HG03108 (cell line): ENCODE measurements around the gene NRBF2.

Experiments used
- ATAC-seq: cut with Tn5 transposase; IDR thresholded peaks from one replicate; pipeline ENCODE4 v1.9.1; 2021; ENCODE audit warnings: moderate library complexity; ENCODE audit not compliant: unreplicated experiment

Gene NRBF2

DNA sequence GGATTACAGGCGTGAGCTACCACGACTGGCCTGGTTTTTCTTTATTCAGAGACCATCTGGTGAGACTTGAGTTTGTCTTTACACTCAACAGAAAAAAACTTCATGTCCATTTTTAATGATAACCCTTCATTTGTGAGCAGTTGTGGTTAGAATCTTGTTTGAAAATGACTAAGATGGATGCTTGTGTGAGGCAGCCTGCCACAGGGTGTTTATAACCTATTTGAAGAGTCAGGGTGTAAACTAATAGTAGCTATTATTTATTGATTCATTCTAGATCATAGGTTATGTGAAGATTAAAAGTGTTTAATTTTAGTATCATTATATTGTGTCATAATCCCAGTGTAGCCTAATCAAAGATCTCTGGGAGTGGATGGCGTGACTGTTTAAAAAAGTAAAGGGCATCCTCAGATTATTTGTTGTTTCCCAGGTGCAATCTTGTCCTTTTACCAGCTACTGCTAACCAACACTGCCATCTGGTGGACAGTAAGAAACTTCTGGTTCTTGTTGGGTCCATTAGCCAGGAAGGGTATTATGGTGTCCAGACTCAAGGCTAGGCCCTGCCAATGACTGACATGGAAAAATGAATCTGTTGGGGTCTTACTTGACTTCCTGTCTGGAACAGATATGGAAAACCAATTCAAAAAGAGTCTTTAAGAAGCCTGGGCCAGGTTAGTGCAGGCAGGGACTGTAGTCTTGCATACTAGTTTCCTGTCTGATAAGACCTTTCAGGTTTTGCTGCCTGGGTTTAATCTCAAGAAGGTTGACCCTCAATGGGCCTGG lies 24.9 kb downstream of the NRBF2 start:
- peak; percentile 63 for ATAC-seq

DNA sequence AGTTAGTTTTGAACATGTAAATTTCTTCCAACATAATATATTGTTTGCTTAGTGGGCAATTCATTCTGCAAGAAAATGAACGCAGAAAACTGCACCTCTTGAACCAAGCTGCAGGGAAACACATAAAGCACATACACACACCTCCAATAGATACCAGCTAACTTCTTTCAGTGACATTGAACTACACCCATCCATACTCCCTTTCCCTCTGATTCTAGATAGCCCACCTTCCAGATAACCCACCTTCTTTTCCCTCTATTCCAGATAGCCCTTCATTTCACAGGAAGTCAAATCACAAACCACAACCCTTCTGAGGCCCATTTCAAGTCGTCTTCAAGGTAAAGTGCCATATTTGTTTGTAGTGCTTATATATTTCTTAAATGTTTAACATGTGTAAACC lies 28.5 kb downstream of the NRBF2 start:
- no peak for ATAC-seq

DNA sequence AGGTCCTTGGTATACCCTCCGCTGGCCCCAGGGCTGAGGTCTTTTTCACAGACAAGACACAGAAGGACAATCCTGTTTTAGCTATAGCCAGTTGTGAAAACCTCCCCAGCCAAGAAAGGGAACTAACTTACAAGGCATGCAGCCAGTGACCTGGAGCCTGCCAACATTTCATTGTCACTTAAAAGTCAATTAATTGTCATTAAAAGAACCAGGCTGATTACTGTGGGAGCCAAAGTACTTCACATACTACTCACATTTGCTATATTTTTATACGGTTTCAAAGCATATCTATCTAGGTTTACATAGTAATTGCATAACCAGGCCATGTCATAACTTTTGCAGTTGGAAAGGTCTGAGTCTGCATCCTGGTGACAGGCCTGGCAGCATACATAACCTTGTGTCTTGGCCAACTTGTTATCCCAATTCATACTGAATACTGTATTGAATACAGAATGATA lies 31.1 kb downstream of the NRBF2 start:
- ATAC-seq = no peak

DNA sequence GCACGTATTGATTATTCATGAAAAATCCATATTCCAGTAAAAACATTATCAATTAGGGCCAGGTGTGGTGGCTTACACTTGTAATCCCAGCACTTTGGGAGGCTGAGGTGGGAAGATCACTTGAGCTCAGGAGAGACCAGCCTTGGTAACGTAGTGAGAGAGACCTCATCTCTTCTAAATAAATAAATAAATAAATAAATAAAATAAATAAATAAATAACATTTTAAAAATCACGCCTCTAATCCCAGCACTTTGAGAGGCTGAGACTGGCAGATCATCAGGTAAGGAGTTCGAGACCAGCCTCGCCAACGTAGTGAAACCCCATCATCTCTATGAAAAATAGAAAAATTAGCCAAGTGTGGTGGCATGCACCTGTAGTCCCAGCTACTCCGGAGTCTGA lies 32.1 kb downstream of the NRBF2 start:
- no peak for ATAC-seq

DNA sequence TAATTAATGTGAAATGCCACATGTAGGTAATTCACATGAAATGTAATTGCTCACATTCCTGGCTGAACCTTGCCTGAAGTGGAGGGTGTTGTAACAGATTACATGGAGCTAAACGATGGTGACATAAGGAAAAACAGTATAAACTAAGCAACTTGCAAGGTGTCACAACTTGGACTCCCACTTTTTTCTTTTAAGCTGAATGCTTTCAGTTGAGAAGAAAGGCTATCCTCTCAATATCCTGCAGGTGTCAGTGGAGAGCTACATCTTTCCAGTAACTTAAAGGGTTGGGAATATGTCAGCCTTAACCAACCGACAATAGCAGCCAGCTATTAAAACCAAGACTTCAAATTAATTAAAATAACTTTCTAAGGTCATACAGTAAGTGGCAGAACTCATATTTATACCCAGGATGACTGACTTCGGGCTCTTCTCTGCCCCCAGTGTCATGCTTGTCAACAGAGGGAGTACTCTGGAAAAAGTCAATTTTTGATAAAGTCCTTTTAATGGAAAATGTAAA lies 33.7 kb downstream of the NRBF2 start:
- no peak for ATAC-seq

DNA sequence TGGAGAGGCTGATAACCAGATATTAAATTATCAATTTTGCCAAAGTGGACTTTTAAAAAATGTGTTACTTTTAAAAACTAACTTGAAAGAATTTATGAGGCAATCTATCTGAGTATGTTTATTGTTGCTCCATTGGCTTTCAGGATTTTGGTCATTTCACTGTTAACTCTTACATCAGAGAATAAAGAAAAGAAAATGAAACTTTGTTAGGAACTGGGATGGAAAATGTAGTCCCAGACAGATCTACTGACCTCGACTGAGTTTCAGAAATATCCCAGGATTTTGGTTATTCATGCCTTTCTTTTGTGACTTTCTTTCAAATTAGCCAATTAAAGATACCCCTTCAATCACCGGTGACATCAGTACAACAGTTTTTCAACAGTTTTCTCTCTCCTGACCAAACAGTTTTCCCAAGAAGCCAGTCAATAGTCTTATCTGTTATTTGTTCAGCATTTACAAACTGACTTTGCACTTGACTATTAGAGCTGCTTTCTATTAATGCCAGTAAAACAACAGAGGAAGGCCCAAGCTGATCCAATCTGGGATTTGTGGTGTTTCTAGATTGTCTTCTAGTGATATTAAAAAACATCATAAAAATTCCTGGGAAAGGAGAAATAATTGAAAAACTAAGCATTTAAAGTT lies 35.8 kb downstream of the NRBF2 start:
- no peak for ATAC-seq

DNA sequence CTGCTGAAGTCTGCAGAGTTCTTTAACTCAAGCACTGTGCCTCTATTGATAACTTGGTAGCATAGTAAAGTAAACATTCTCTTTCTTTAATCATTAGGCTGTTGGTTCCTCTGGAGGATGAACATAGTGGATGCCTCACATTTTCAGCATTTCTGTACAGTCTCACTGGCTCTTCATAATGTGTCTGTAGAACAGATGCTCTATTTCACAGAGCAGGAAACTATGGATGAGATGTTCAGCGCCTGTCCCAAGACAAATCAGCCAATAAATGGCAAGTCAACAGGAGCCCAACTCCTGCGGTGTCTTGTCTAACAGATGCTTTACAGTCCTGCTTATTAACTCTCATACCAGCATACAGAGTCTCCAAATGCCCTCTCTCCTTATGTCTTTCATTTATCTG lies 36.5 kb downstream of the NRBF2 start:
- no peak for ATAC-seq

DNA sequence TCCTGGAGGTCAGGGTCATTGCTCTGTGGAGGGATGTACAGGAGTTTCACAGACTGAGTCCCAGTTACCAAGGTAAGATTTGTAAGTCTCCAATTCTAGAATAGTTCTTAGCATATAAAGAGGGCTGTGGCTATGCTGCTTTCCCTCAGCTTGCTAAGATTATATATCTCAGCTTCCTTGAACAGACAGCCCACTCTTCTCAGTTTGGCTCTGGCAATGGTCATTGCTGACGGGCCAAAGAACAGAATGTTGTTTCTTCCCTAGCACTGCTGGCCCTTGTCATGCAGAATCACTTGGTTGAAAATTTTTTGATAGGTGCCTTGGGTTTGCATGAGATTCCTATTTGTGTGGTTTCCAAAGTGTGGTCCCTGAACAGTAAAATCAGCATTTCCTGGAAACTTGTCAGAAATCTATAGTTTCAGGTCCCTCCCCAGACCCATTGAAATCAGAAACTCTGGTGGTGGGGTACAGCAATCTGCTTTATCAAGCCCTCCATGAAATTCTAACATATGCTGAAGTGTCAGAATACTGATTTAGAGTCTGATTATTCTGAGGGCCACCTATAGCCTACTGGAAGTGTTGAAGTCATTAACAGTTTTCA lies 38.2 kb downstream of the NRBF2 start:
- no peak for ATAC-seq

DNA sequence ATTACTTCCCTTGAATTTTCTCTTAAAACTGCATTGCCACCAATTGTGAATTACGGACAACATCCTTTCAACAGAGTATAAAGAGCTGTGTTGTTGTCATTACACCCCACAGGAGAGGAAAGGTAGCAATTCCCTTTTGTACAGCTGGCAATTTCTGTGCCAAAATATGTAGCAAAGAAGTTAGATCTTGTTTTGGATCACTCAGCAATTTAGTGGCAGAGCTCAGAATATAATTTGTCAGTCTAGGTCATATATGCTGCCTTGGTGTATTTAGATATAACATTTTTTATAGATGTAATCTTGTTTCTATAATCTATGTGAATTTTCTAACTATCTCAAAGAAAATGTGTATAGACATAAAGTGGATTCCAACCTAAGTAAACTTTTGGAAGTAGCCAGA lies 38.8 kb downstream of the NRBF2 start:
- no peak for ATAC-seq

DNA sequence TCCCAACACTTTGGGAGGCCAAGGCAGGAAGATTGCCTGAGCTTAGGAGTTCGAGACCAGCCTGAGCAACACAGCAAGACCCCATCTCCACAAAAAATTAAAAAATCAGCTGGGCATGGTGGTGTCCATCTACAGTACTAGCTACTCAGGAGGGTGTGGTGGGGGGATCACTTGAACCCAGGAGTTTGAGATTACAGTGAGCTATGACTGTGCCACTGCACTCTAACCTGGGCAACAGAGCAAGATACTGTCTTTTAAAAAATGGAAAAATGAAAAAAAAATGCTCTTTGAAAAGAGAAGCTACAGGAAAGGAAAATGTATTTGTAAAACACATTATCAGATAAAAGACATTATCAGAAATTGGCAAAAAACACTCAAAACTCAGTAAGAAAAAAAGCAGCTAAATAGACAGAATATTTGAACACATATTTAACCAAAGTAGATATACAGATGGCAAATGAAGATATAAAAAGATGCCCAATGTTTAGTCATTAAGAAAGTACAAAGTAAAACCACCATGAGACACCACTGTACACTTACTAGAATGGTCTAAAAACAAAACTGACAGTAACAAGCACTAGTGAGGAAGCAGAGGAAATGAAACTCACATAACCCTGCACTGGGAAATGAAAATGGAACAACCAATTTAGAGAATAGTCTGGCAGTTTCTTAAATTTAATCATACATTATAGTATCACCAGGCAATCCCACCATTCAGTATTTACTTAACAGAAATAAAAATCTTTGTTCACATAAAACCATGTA lies 40.5 kb downstream of the NRBF2 start:
- peak; percentile 98 for ATAC-seq

DNA sequence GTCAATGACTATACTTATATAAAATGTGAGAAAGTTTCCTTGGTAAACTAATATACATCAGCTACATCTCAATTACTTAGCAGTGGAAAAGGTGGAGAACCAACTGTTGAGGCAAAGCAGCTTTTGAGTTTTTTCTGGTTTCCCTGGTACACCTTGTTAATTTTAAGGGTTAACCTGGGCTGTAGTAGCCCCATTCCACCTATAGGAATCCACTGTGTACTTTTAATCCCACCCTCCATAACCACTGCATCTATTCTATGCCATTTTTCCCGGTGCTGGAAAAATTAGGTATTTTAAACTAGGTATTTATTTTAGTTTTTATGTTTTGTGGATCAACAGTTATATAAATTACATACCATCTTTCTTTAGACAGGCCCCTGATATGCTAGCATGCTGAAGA lies 42.4 kb downstream of the NRBF2 start:
- ATAC-seq = no peak

DNA sequence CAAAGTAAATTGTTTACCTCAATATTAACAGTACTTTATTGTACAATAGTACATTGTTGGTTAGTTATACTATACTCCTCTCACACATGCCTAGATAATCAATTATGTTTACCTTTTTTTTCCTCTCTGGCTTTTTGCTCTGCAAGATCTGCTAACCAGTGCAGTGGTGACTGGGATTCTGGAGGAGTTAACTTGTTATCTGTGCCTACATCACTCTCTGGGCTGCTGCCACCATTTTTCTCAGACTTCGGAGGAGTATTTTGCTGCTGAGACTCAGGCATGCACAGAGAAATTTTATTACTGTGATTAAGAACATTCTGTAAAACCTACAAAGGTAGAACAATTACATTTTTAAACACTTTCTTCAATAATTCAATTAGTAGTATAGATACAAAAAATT lies 59.7 kb downstream of the NRBF2 start:
- ATAC-seq = no peak

DNA sequence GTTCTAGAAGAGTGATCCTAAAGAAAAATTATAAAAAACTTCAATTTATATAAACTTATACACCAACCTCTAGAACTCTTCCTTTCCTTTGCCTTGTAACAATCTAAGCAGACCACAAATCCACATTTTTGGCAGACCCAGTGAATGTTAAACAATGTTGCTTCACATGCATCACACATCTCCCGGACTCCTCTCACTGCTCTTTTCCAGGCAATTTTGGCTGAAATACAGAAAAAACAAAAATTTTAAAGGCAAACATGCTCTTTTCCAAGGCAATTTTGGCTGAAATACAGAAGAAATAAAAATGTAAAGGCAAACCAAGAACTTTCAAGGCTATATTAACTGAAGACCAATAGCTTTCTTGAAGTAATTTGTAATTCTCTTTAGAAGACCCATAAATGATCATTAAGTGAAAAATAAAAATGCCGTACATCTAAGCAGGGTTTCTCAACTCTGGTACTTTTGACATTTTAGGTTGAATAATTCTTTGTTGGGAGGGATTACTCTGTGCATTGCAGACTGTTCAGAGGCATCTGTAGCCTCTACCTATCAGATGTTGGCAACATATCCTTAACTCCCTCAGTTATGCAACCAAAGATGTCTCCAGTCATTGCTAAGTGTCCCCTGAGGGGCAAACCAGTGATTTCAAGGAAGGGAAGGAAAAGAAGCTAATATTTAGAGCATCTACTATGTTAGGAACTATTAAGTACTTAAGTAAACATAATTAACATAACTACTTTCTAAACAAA lies 64.4 kb downstream of the NRBF2 start:
- no peak for ATAC-seq

DNA sequence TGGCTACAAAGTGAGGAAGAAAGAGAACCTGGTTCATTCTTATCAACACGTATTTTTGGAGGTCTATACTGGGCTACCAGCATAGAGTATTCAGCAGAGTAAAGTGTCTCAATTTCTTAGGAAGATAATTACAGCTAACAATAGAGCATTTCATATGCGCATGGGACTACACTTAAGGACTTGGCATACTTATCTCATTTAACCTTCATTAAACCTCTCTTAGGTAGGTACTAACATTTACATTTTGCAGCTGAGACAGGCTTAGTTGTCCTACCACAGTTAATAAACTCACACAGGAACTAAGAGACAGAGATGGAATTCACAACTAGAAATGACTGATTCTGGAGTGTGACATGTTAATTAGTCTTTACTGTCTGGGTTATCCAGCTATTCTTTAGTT lies 66.6 kb downstream of the NRBF2 start:
- no peak for ATAC-seq

DNA sequence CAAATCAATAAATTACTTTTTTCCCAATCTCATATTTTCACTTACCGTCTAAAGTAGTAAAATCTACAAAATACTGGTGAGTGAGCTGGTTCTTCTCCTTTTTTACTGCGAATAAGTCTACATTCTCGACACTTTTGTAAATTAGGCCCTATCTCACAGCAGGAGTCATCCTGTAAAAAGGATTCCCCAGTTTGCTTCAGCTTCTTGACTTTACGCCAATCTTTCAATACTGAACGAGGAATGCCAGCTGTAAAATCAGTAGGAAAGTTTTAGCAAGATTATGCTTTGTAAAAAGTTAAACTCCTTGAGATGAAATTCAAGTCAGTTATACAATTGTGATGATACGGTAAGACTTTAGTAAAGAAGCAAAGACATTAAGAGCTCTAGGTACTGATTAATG lies 67.3 kb downstream of the NRBF2 start:
- no peak for ATAC-seq

DNA sequence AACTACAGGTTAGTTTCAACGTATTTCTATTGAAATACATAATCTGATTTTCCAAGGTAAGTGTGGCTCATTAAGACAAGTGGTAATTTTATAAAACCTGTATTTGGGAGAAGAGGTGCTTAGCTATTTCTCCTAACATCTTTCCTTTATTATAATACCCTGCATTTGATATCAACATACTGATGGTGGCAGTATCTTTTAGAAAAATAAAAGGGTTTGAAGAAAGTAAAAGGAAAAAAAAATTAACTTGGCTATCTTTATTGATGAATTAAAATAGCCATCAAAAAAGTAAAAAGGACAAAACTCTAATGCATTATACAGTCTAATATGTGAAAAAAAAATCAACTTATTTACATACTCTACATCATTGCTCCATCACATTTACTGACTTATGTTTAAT lies 68.0 kb downstream of the NRBF2 start:
- ATAC-seq = no peak
